GM19324 (cell line): ENCODE measurements around the gene PRKX.
"Not testable (repeated sequence)": the region's sequence is repeated elsewhere in the genome, so short reads cannot be mapped to it uniquely, and the experiment has no call there.

Source experiments
- ATAC-seq: cut with Tn5 transposase; IDR thresholded peaks from one replicate; pipeline ENCODE4 v1.9.1; 2021; ENCODE audit warnings: mild to moderate bottlenecking, moderate library complexity; ENCODE audit not compliant: unreplicated experiment, low FRiP score

PRKX gene

GRCh38 chrX:3712051-3712869 lies 1.2 kb downstream of the PRKX start:
- ATAC-seq, result peak; percentile 1

- ATAC-seq, result no peak
These were observed 2.0 kb downstream of the PRKX start for GRCh38 chrX:3711331-3711917.

GRCh38 chrX:3707673-3708274 lies 5.7 kb downstream of the PRKX start:
- ATAC-seq, result not testable (repeated sequence)

- ATAC-seq, result no peak
These were observed 7.0 kb downstream of the PRKX start for GRCh38 chrX:3706481-3706880.

- not testable (repeated sequence) for ATAC-seq
These were observed 10.2 kb downstream of the PRKX start for GRCh38 chrX:3703251-3703650.

- not testable (repeated sequence) for ATAC-seq
These were observed 11.4 kb downstream of the PRKX start for GRCh38 chrX:3702095-3702494.

GRCh38 chrX:3701445-3701928 lies 12.0 kb downstream of the PRKX start:
- ATAC-seq, result not testable (repeated sequence)

GRCh38 chrX:3699821-3700381 lies 13.5 kb downstream of the PRKX start:
- ATAC-seq, result peak; percentile 64

GRCh38 chrX:3697701-3698279 lies 15.7 kb downstream of the PRKX start:
- no peak for ATAC-seq

- no peak for ATAC-seq
These were observed 16.2 kb downstream of the PRKX start for GRCh38 chrX:3697220-3697684.

GRCh38 chrX:3695536-3695935 lies 17.9 kb downstream of the PRKX start:
- no peak for ATAC-seq

GRCh38 chrX:3690140-3690539 lies 23.3 kb downstream of the PRKX start:
- ATAC-seq, result no peak

- not testable (repeated sequence) for ATAC-seq
These were observed 30.2 kb downstream of the PRKX start for GRCh38 chrX:3683236-3683635.

GRCh38 chrX:3680459-3680858 lies 33.0 kb downstream of the PRKX start:
- ATAC-seq, result no peak

GRCh38 chrX:3679669-3680068 lies 33.8 kb downstream of the PRKX start:
- ATAC-seq, result no peak

GRCh38 chrX:3678328-3678727 lies 35.1 kb downstream of the PRKX start:
- no peak for ATAC-seq

GRCh38 chrX:3674881-3675280 lies 38.6 kb downstream of the PRKX start:
- no peak for ATAC-seq

GRCh38 chrX:3669841-3670475 lies 43.5 kb downstream of the PRKX start:
- ATAC-seq, result no peak

GRCh38 chrX:3666975-3667374 lies 46.5 kb downstream of the PRKX start:
- ATAC-seq, result no peak

- no peak for ATAC-seq
These were observed 48.5 kb downstream of the PRKX start for GRCh38 chrX:3664921-3665320.
